K562 (cell line): ENCODE data around the gene FUT6. TPM values are rescaled to one million over a fixed set of nuclear protein-coding genes. Genes with fewer than 3 reads are reported as not detected.
"Not testable (repeated sequence)": the region's sequence is repeated elsewhere in the genome, so short reads cannot be mapped to it uniquely, and the experiment has no call there.

ENCODE experiments used
- ATAC-seq: fragments of 200-7000 bp; cut with Tn5 transposase; 3 replicates; pipeline ENCODE4 v1.9.1; 2020; ENCODE audit warnings: moderate library complexity
- BruUV-seq: library from RNA; stranded (reverse); fragments of 400-500 nt; replicated peaks from 2 replicates; lab custom pipeline; 2021; lab: Mats Ljungman, UMichigan
- CTCF ChIA-PET: fragments of 300-600 bp; formaldehyde crosslinking; extraction: SDS; loops from one replicate; lab custom pipeline; 2021; ENCODE audit warnings: low intra/inter-chr PET ratio; lab: Yijun Ruan, JAX
- POLR2A ChIA-PET: fragments of 300-600, 350-650 bp; sonication (Branson Sonifier 250); formaldehyde crosslinking; extraction: SDS; loops from one replicate; lab custom pipeline; 2021; ENCODE audit warnings: antibody characterized with exemption, inconsistent platforms; lab: Yijun Ruan, JAX
- DNase-seq, 4 experiments: peaks; one replicate each; pipeline versions ENCODE4 v3.0.0 to v3.0.0-alpha.2; 2011 to 2018; ENCODE audit warnings: low spot score in 3 of 4, mixed read lengths in 3 of 4; ENCODE audit errors: extremely low read depth in 1 of 4
- FAIRE-seq: peaks from 2 replicates; lab custom pipeline; 2011; peaks lifted over from hg19 to GRCh38; lab: Jason Lieb, UNC
- H2AFZ ChIP-seq: 2 replicates; pipeline ENCODE4 v1.6.0; 2011; ENCODE audit warnings: low read depth, low read length, control low read depth, inconsistent platforms
- H3K27ac ChIP-seq: fragments of 200-600 bp; 3 replicates; pipeline ENCODE4 v1.8.0; 2011; ENCODE audit warnings: low read depth, mild to moderate bottlenecking, control low read depth, inconsistent platforms, low read length, moderate library complexity, mixed read lengths; ENCODE audit errors: extremely low read depth
- H3K27me3 ChIP-seq, 2 experiments: fragments of 300-600 bp in 1 of 2; 2 replicates in 1 of 2; 3 replicates in 1 of 2; pipeline versions ENCODE4 v1.6.0 to v1.8.0; 2011; ENCODE audit warnings: inconsistent platforms in 2 of 2, low read length in 2 of 2, mild to moderate bottlenecking in 1 of 2, mixed read lengths in 1 of 2, moderate library complexity in 1 of 2; ENCODE audit not compliant: control insufficient read depth in 2 of 2, insufficient read depth in 2 of 2
- H3K36me3 ChIP-seq: fragments of 300-600 bp; 3 replicates; pipeline ENCODE4 v1.8.0; 2011; ENCODE audit warnings: mild to moderate bottlenecking, low read length, inconsistent platforms; ENCODE audit not compliant: control insufficient read depth, insufficient read depth
- H3K4me1 ChIP-seq, 2 experiments: fragments of 200-600 bp in 1 of 2; replicated peaks in 1 of 2; 2 replicates in 1 of 2; 3 replicates in 1 of 2; pipeline versions ENCODE4 v1.5.1 to v1.8.0; 2011; ENCODE audit warnings: inconsistent platforms in 2 of 2, low read length in 2 of 2, mild to moderate bottlenecking in 1 of 2, mixed read lengths in 1 of 2, moderate library complexity in 1 of 2; ENCODE audit not compliant: control insufficient read depth in 2 of 2, insufficient read depth in 2 of 2
- H3K4me2 ChIP-seq: 2 replicates; pipeline ENCODE4 v1.6.1; 2011; ENCODE audit warnings: low read length, control low read depth, inconsistent platforms, mixed read lengths; ENCODE audit not compliant: insufficient read depth
- H3K4me3 ChIP-seq: fragments of 200-600 bp; sonication (generic), shearing (Covaris generic); 2 replicates; pipeline ENCODE4 v1.5.1; 2016; ENCODE audit warnings: control low read depth, inconsistent platforms
- H3K79me2 ChIP-seq: fragments of 200-600 bp; 3 replicates; pipeline ENCODE4 v1.8.0; 2011; ENCODE audit warnings: low read length, inconsistent platforms; ENCODE audit not compliant: control insufficient read depth, insufficient read depth
- H3K9ac ChIP-seq, 2 experiments: 2 replicates each; pipeline versions ENCODE4 v1.6.0 to v1.6.1; 2011; ENCODE audit warnings: low read depth in 2 of 2, low read length in 2 of 2, control low read depth in 1 of 2, inconsistent platforms in 1 of 2, mild to moderate bottlenecking in 1 of 2, mixed read lengths in 1 of 2; ENCODE audit not compliant: insufficient read depth in 1 of 2
- H3K9me1 ChIP-seq: one replicate; pipeline ENCODE4 v1.6.0; 2011; ENCODE audit warnings: inconsistent platforms, mild to moderate bottlenecking, low read length, moderate library complexity; ENCODE audit not compliant: control insufficient read depth, insufficient read depth
- H3K9me3 ChIP-seq: replicated peaks from 2 replicates; pipeline ENCODE4 v1.5.1; 2011; ENCODE audit warnings: low read depth, low read length, inconsistent platforms; ENCODE audit not compliant: control insufficient read depth, insufficient read depth
- H4K20me1 ChIP-seq: replicated peaks from 2 replicates; pipeline ENCODE4 v1.6.1; 2011; ENCODE audit warnings: low read length, inconsistent platforms, mixed read lengths; ENCODE audit not compliant: control insufficient read depth, insufficient read depth
- ARID1B ChIP-seq: fragments of 450-650 bp; IDR thresholded peaks from 2 replicates; pipeline ENCODE4 v1.6.1; 2016; ENCODE audit warnings: antibody characterized with exemption, mild to moderate bottlenecking, inconsistent platforms
- CBFA2T2 ChIP-seq: fragments of 450-650 bp; conservative IDR thresholded peaks from 2 replicates; pipeline ENCODE4 v1.6.1; 2017; ENCODE audit warnings: mild to moderate bottlenecking
- CBFA2T3 ChIP-seq: fragments of 450-650 bp; IDR thresholded peaks from 2 replicates; pipeline ENCODE4 v1.6.1; 2017
- CC2D1A ChIP-seq: fragments of 450-650 bp; IDR thresholded peaks from 2 replicates; pipeline ENCODE4 v1.6.1; 2017; ENCODE audit warnings: mild to moderate bottlenecking
- DPF2 ChIP-seq: fragments of 450-650 bp; IDR thresholded peaks from 2 replicates; pipeline ENCODE4 v1.6.1; 2016
- FOXM1 ChIP-seq, 2 experiments: fragments of 450-650 bp in 1 of 2; sonication (generic) in 1 of 2; formaldehyde crosslinking in 1 of 2; IDR thresholded peaks; 2 replicates each; pipeline versions ENCODE4 v1.6.1 to v1.9.0; 2017 to 2022; ENCODE audit warnings: low read depth in 2 of 2, mild to moderate bottlenecking in 2 of 2, missing genetic modification reagents in 1 of 2, moderate library complexity in 1 of 2
- KDM1A ChIP-seq, 2 experiments: fragments of 450-650 bp; IDR thresholded peaks; 2 replicates each; pipeline ENCODE4 v1.6.1; 2016; ENCODE audit warnings: mild to moderate bottlenecking in 2 of 2
- MTA2 ChIP-seq: fragments of 450-650 bp; IDR thresholded peaks from 2 replicates; pipeline ENCODE4 v1.6.1; 2016; ENCODE audit warnings: low read depth
- NCOR1 ChIP-seq: fragments of 450-650 bp; IDR thresholded peaks from 2 replicates; pipeline ENCODE4 v1.6.1; 2016; ENCODE audit warnings: mild to moderate bottlenecking, moderate library complexity
- NFIC ChIP-seq: fragments of 450-650 bp; IDR thresholded peaks from 2 replicates; pipeline ENCODE4 v1.6.1; 2017; ENCODE audit warnings: mild to moderate bottlenecking, inconsistent platforms
- PHB2 ChIP-seq: fragments of 450-650 bp; IDR thresholded peaks from 2 replicates; pipeline ENCODE4 v1.6.1; 2017; ENCODE audit warnings: low read depth
- POLR2AphosphoS5 ChIP-seq: IDR thresholded peaks from 2 replicates; pipeline ENCODE4 v1.6.1; 2011; ENCODE audit warnings: mild to moderate bottlenecking, low read depth, low read length, moderate library complexity; ENCODE audit not compliant: control insufficient read depth, insufficient read depth
- TAL1 ChIP-seq: fragments of 450-650 bp; IDR thresholded peaks from 2 replicates; pipeline ENCODE4 v1.6.1; 2016; ENCODE audit warnings: mild to moderate bottlenecking
- TCF3 ChIP-seq: sonication (generic); formaldehyde crosslinking; IDR thresholded peaks from 2 replicates; pipeline ENCODE4 v1.4.0; 2020; ENCODE audit warnings: mild to moderate bottlenecking, missing genetic modification reagents
- TEAD4 ChIP-seq, 2 experiments: sonication (generic) in 1 of 2; formaldehyde crosslinking in 1 of 2; IDR thresholded peaks; 2 replicates each; pipeline versions ENCODE4 v1.6.1 to v1.8.0; 2012 to 2022; ENCODE audit warnings: borderline replicate concordance in 1 of 2, inconsistent platforms in 1 of 2, low read length in 1 of 2, mild to moderate bottlenecking in 1 of 2, missing genetic modification reagents in 1 of 2
- TRIM24 ChIP-seq, 2 experiments: fragments of 450-650 bp; IDR thresholded peaks; 2 replicates each; pipeline ENCODE4 v1.6.1; 2016
- WGBS: fragments of 100-300 bp; shearing (Covaris generic); methylation state at CpG from one replicate; pipeline ENCODE4 v1.1.6; 2016; ENCODE audit warnings: low coverage, mixed read lengths; ENCODE audit not compliant: insufficient coverage; ENCODE audit errors: missing lambda C conversion rate; 5-methylcytosine and 5-hydroxymethylcytosine counted together
- in situ Hi-C: fragments of 300-500 bp; cut with MboI; formaldehyde crosslinking; loops from 4 replicates; pipeline ENCODE4 v1.15.0; 2018; ENCODE audit warnings: inconsistent platforms, mixed read lengths
- intact Hi-C: fragments of 100-400 bp; cut with micrococcal nuclease; formaldehyde crosslinking; loops from 2 replicates; pipeline ENCODE4 v1.14.2; 2022
- polyA plus RNA-seq, 8 experiments: library from polyadenylated mRNA; depleted of rRNA in 4 of 8; stranded (reverse) in 5 of 8; unstranded in 3 of 8; fragments of >200 nt; fragmentation: Nextera tagmentation in 2 of 8; fragmentation: Illumina TruSeq in 1 of 8; extraction: Ambion mirVana in 2 of 8; extraction: Trizol in 1 of 8; gene quantifications; 2 replicates each; pipeline versions ENCODE4 v1.2.1 to v1.2.3, GENCODE V29; 2011 to 2014; ENCODE audit warnings: inconsistent platforms in 1 of 8, missing spikeins in 1 of 8
- total RNA-seq, 7 experiments: library from RNA; depleted of rRNA in 6 of 7; stranded (reverse); fragments of >200 nt in 6 of 7; fragmentation: Illumina TruSeq in 2 of 7; extraction: Trizol in 2 of 7; gene quantifications; 2 replicates each; pipeline versions ENCODE4 v1.2.1 to v1.2.3, GENCODE V29; 2011 to 2021; ENCODE audit warnings: low replicate concordance in 1 of 7

Gene FUT6
- total and polyA plus RNA-seq, 9 of the 15 experiments (the other 6 are each of a cell fraction or from before 2014, with no cell fraction given): 0.04 TPM; not detected in 8

DNA sequence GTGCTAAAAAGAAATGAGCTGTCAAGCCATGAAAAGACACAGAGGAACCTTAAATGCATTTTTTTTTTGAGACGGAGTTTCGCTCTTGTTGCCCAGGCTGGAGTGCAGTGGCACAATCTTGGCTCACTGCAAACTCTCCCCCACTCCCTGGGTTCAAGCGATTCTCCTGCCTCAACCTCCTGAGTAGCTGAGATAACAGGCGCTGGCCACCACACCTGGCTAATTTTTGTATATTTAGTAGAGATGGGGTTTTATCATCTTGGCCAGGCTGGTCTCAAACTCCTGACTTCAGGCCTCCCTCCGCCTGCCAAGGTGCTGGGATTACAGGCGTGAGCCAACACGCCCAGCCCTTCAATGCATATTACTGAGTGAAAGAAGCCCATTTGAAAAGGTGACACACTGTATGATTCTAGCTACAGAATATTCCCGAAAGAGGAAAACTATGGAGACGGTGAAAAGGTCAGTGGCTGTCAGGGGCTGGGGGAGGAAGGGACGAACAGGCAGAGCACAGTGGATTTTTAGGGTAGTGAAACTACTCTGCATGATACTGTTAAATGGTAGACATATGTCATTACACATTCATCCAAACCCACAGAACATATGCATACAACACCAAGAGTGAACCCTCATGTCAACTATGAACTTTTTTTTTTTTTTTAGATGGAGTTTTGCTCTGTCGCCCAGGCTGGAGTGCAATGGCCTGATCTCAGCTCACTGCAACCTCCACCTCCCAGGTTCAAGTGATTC lies 44.7 kb upstream of the FUT6 start:
- intact Hi-C loops; H4K20me1 ChIP-seq; in situ Hi-C loops; ATAC-seq; H3K9me1 ChIP-seq; CTCF ChIA-PET; H3K79me2 ChIP-seq; H3K4me2 ChIP-seq; H3K27ac ChIP-seq; H3K4me3 ChIP-seq; H3K36me3 ChIP-seq; FAIRE-seq; BruUV-seq; H3K9me3 ChIP-seq; H2AFZ ChIP-seq; TF ChIP-seq TEAD4 (CRISPR knock-in tag; IDR thresholded peaks at IDR 0.05; ENCODE audit: borderline replicate concordance); FOXM1 (CRISPR knock-in tag; IDR thresholded peaks at IDR 0.05; ENCODE audit: low read depth): not testable (repeated sequence)
- Histone ChIP-seq H3K27me3 (peaks cover 10 to 27% of the 10 kb centered on the region in 2 experiments; a peak in 4 of 5 replicates), H3K9ac (peak overlapping the region in 1 of 2 experiments; percentile 17; a peak in 1 of 4 replicates), H3K4me1 (peaks cover 2 to 19% of the 10 kb centered on the region in 2 experiments; a peak in 2 of 5 replicates)
- WGBS: 13% methylated on average over 11 of the region's 11 CpGs
- TF ChIP-seq CBFA2T2: peak; percentile 86
- peak; percentile 82 for TF ChIP-seq ARID1B
- 0 out of 2 replicates have a peak, but pooled peaks have one; percentile 34 for TF ChIP-seq DPF2
- peak; percentile 70 for TF ChIP-seq MTA2
- peak; percentile 49 for TF ChIP-seq NFIC
- peak; percentile 23 to 33; a peak in 1 of 4 replicates for TF ChIP-seq KDM1A (IDR thresholded peaks at IDR 0.05)
- TF ChIP-seq NCOR1: peak; percentile 71; the same call in 1 of the 2 replicates
- peak; percentile 50; the same call in 1 of the 2 replicates for TF ChIP-seq CC2D1A
- peak; percentile 79 for TF ChIP-seq TCF3 (CRISPR knock-in tag)
- TF ChIP-seq POLR2AphosphoS5: peak; percentile 47; the same call in 1 of the 2 replicates
- TF ChIP-seq PHB2: peak; percentile 73
- peak; percentile 67 for TF ChIP-seq TEAD4 (IDR thresholded peaks at IDR 0.05; ENCODE audit: low read length)
- TF ChIP-seq CBFA2T3: peak; percentile 92
- peak; percentile 88 for TF ChIP-seq TAL1
- TF ChIP-seq TRIM24 (IDR thresholded peaks at IDR 0.05): peak; percentile 43 to 44; a peak in 3 of 4 replicates
- TF ChIP-seq FOXM1 (IDR thresholded peaks at IDR 0.05; ENCODE audit: low read depth): 0 out of 2 replicates have a peak, but pooled peaks have one; percentile 31
- POLR2A ChIA-PET: interaction anchor here (0.7 to 1.0 kb wide), 3 partner anchors 17 to 112 kb away, joined by 3 to 4 read pairs (median 3); no protein-coding TSS in a partner anchor
- DNase-seq: peak in 1 of 4 experiments; percentile 43
